ENCODE results near the gene ULBP2.
"Not testable (repeated sequence)": the region's sequence is repeated elsewhere in the genome, so short reads cannot be mapped to it uniquely, and the experiment has no call there.

DNA sequence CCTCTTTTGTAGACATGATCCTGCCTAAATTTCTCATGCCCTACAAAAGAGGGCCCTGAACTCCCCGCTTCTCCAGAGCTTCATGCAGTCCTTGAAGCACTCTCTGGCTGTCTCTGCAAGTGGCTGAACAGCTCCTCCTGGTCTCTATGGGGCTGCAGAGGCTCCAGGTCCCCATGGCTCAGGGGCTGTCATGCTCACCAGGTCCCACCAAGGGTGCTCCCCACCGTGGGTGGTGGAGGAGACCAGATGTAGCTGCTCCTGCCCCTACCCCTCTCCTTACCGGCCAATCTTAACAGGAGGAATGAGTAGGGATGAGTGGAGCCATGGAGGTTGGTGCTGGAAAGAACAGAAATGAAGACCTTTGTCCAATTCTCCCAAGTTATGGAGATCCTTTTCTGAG, 29.1 kb upstream of the ULBP2 start:
- TF ChIP-seq, protein P1, sequence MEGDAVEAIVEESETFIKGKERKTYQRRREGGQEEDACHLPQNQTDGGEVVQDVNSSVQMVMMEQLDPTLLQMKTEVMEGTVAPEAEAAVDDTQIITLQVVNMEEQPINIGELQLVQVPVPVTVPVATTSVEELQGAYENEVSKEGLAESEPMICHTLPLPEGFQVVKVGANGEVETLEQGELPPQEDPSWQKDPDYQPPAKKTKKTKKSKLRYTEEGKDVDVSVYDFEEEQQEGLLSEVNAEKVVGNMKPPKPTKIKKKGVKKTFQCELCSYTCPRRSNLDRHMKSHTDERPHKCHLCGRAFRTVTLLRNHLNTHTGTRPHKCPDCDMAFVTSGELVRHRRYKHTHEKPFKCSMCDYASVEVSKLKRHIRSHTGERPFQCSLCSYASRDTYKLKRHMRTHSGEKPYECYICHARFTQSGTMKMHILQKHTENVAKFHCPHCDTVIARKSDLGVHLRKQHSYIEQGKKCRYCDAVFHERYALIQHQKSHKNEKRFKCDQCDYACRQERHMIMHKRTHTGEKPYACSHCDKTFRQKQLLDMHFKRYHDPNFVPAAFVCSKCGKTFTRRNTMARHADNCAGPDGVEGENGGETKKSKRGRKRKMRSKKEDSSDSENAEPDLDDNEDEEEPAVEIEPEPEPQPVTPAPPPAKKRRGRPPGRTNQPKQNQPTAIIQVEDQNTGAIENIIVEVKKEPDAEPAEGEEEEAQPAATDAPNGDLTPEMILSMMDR (IDR thresholded peaks at IDR 0.05; ENCODE audit: low read depth, low read length), result not testable (repeated sequence)
- TF ChIP-seq EZH2phosphoT487 (IDR thresholded peaks at IDR 0.05; ENCODE audit: low read depth), result not testable (repeated sequence)

Measured in OCI-LY3 (cell line).